Brain microvascular endothelial cell (primary cell): ENCODE data around the gene SHC3.

Experiments
- DNase-seq: peaks from one replicate; pipeline ENCODE4 v3.0.0-alpha.2; 2020
- H3K27ac ChIP-seq: fragments of 250-450 bp; sonication (Bioruptor Pico); 2 replicates; pipeline ENCODE4 v1.5.1; 2020; ENCODE audit warnings: mild to moderate bottlenecking, moderate library complexity
- H3K27me3 ChIP-seq: fragments of 250-450 bp; sonication (Bioruptor Pico); replicated peaks from 2 replicates; pipeline ENCODE4 v1.5.1; 2020; ENCODE audit warnings: mild to moderate bottlenecking
- H3K36me3 ChIP-seq: fragments of 250-450 bp; sonication (Bioruptor Pico); replicated peaks from 2 replicates; pipeline ENCODE4 v1.5.1; 2020; ENCODE audit warnings: mild to moderate bottlenecking
- H3K4me3 ChIP-seq: 2 replicates; pipeline ENCODE4 v1.5.1; 2011; ENCODE audit warnings: low read depth, mild to moderate bottlenecking, control low read depth, low read length, moderate library complexity
- CTCF ChIP-seq: IDR thresholded peaks from 2 replicates; pipeline ENCODE4 v1.5.1; 2011; ENCODE audit warnings: low read depth, mild to moderate bottlenecking, moderate library complexity, low read length, control low read depth, inconsistent platforms; ENCODE audit errors: missing control alignments
- in situ Hi-C: cut with HindIII; loops from 2 replicates; pipeline ENCODE4 v1.10.0; 2017; ENCODE audit warnings: low sequenced_read_pairs, low pct_ligation_motif_present

The SHC3 gene

GRCh38 chr9:89191004-89191403 is 12.4 kb upstream of the SHC3 start:
- DNase-seq = no peak
- in situ Hi-C loops = no loop called here
- H3K27ac ChIP-seq = no peak overlapping the region
- no peaks in the 10 kb centered on the region for H3K36me3 ChIP-seq
- TF ChIP-seq CTCF = no peak
- H3K27me3 ChIP-seq = no peaks in the 10 kb centered on the region
- no peak overlapping the region for H3K4me3 ChIP-seq

GRCh38 chr9:89189215-89189614 is 10.6 kb upstream of the SHC3 start:
- no peaks in the 10 kb centered on the region for H3K36me3 ChIP-seq
- no peak for DNase-seq
- no peak overlapping the region for H3K4me3 ChIP-seq
- in situ Hi-C loops = no loop called here
- H3K27me3 ChIP-seq = no peaks in the 10 kb centered on the region
- no peak overlapping the region for H3K27ac ChIP-seq
- TF ChIP-seq CTCF = no peak

- no peak for DNase-seq
- no peak overlapping the region for H3K4me3 ChIP-seq
- H3K27me3 ChIP-seq = no peaks in the 10 kb centered on the region
- TF ChIP-seq CTCF = no peak
- no peak overlapping the region for H3K27ac ChIP-seq
- in situ Hi-C loops = no loop called here
- no peaks in the 10 kb centered on the region for H3K36me3 ChIP-seq
Measured at GRCh38 chr9:89187950-89188349, 9.3 kb upstream of the SHC3 start.

GRCh38 chr9:89187541-89187940 is 8.9 kb upstream of the SHC3 start:
- in situ Hi-C loops = no loop called here

GRCh38 chr9:89186960-89187359 is 8.3 kb upstream of the SHC3 start:
- Histone ChIP-seq H3K4me3 (no peak overlapping the region), H3K27me3 (no peaks in the 10 kb centered on the region), H3K27ac (no peak overlapping the region), H3K36me3 (no peaks in the 10 kb centered on the region)
- DNase-seq = no peak
- no peak for TF ChIP-seq CTCF
- in situ Hi-C loops = no loop called here

More at GRCh38 chr9:89187541-89187940, 8.9 kb upstream of the SHC3 start:
- Histone ChIP-seq H3K4me3 (no peak overlapping the region), H3K27me3 (no peaks in the 10 kb centered on the region), H3K27ac (no peak overlapping the region), H3K36me3 (no peaks in the 10 kb centered on the region)
- DNase-seq = no peak
- no peak for TF ChIP-seq CTCF

- H3K4me3 ChIP-seq = no peak overlapping the region
- in situ Hi-C loops = no loop called here
- H3K36me3 ChIP-seq = no peaks in the 10 kb centered on the region
- no peak overlapping the region for H3K27ac ChIP-seq
- no peak for TF ChIP-seq CTCF
- no peaks in the 10 kb centered on the region for H3K27me3 ChIP-seq
- no peak for DNase-seq
Measured at GRCh38 chr9:89185980-89186379, 7.4 kb upstream of the SHC3 start.
